GM19324 (cell line): Measurements from ENCODE around the gene RMND5B.
"Not testable (repeated sequence)": the region's sequence is repeated elsewhere in the genome, so short reads cannot be mapped to it uniquely, and the experiment has no call there.

ENCODE experiments used
- ATAC-seq: cut with Tn5 transposase; IDR thresholded peaks from one replicate; pipeline ENCODE4 v1.9.1; 2021; ENCODE audit warnings: mild to moderate bottlenecking, moderate library complexity; ENCODE audit not compliant: unreplicated experiment, low FRiP score

Gene RMND5B

GRCh38 chr5:178162481-178162880, 31.7 kb downstream of the RMND5B start:
- ATAC-seq = no peak

- ATAC-seq = peak; percentile 85
Measured at GRCh38 chr5:178163772-178164735, 33.2 kb downstream of the RMND5B start.

GRCh38 chr5:178165581-178165980, 34.8 kb downstream of the RMND5B start:
- no peak for ATAC-seq

- ATAC-seq = no peak
Measured at GRCh38 chr5:178170455-178170854, 39.6 kb downstream of the RMND5B start.

GRCh38 chr5:178174456-178174855, 43.6 kb downstream of the RMND5B start:
- no peak for ATAC-seq

- no peak for ATAC-seq
Measured at GRCh38 chr5:178176791-178177190, 46.0 kb downstream of the RMND5B start.

- ATAC-seq = no peak
Measured at GRCh38 chr5:178177569-178177968, 46.8 kb downstream of the RMND5B start.

GRCh38 chr5:178180141-178180863, 49.5 kb downstream of the RMND5B start:
- no peak for ATAC-seq

- ATAC-seq = no peak
Measured at GRCh38 chr5:178182158-178182876, 51.5 kb downstream of the RMND5B start.

GRCh38 chr5:178186427-178186826, 55.6 kb downstream of the RMND5B start:
- no peak for ATAC-seq

- ATAC-seq = no peak
Measured at GRCh38 chr5:178187014-178187413, 56.2 kb downstream of the RMND5B start, which contains the start of gene GMCL2. Gene GMCL2 (minus strand): TSS chr5:178187371. CDS start chr5:178187299, 72 bp downstream.

- ATAC-seq = no peak
Measured at GRCh38 chr5:178189433-178189832, 58.6 kb downstream of the RMND5B start.

- ATAC-seq = no peak
Measured at GRCh38 chr5:178191661-178192060, 60.8 kb downstream of the RMND5B start.

- ATAC-seq = no peak
Measured at GRCh38 chr5:178192244-178192643, 61.4 kb downstream of the RMND5B start.

GRCh38 chr5:178192787-178193186, 62.0 kb downstream of the RMND5B start:
- no peak for ATAC-seq

- ATAC-seq = no peak
Measured at GRCh38 chr5:178193251-178193809, 62.5 kb downstream of the RMND5B start.

- ATAC-seq = no peak
Measured at GRCh38 chr5:178194026-178194425, 63.2 kb downstream of the RMND5B start.

GRCh38 chr5:178196281-178196812, 65.5 kb downstream of the RMND5B start:
- ATAC-seq = no peak

GRCh38 chr5:178196986-178197385, 66.2 kb downstream of the RMND5B start:
- no peak for ATAC-seq

- ATAC-seq = not testable (repeated sequence)
Measured at GRCh38 chr5:178198151-178198550, 67.3 kb downstream of the RMND5B start.
